GM12801 (cell line): Measurements from ENCODE around the gene STIM1.

Experiments used
- CTCF ChIP-seq: IDR thresholded peaks from one replicate; pipeline ENCODE4 v1.5.1; 2011; ENCODE audit warnings: control low read depth; ENCODE audit not compliant: insufficient read length; ENCODE audit errors: extremely low read depth

Gene STIM1

GRCh38 chr11:3873712-3874349, 18.4 kb downstream of the STIM1 start:
- no peak for TF ChIP-seq CTCF

- no peak for TF ChIP-seq CTCF
These were observed 21.1 kb downstream of the STIM1 start for GRCh38 chr11:3876613-3877012.

GRCh38 chr11:3877364-3878257, 22.1 kb downstream of the STIM1 start:
- TF ChIP-seq CTCF = no peak

GRCh38 chr11:3878258-3878584, 22.8 kb downstream of the STIM1 start:
- TF ChIP-seq CTCF = no peak

GRCh38 chr11:3879216-3879966, 23.9 kb downstream of the STIM1 start:
- no peak for TF ChIP-seq CTCF

- no peak for TF ChIP-seq CTCF
These were observed 24.6 kb downstream of the STIM1 start for GRCh38 chr11:3879967-3880542.

- no peak for TF ChIP-seq CTCF
These were observed 25.3 kb downstream of the STIM1 start for GRCh38 chr11:3880724-3881123.
